Endothelial cell of umbilical vein (primary cell): ENCODE results near the gene ZNF688. TPM values are rescaled to one million over a fixed set of nuclear protein-coding genes. Genes with fewer than 3 reads are reported as not detected.
A peak's percentile ranks its signal among the peaks of the same experiment; 100 is the strongest.

Source experiments
- BruUV-seq: library from RNA; stranded (reverse); fragments of 400-500 nt; replicated peaks from 2 replicates; lab custom pipeline; 2021; lab: Mats Ljungman, UMichigan
- CTCF ChIA-PET: fragments of 300-600, 350-600 bp; sonication (Branson Sonifier 250); formaldehyde crosslinking; loops from one replicate; lab custom pipeline; 2021; ENCODE audit warnings: antibody characterized with exemption, inconsistent platforms; lab: Charles Lee
- POLR2A ChIA-PET: fragments of 300-600, 350-600 bp; sonication (Branson Sonifier 250); formaldehyde crosslinking; loops from one replicate; lab custom pipeline; 2021; ENCODE audit warnings: antibody characterized with exemption, inconsistent platforms; lab: Charles Lee
- DNase-seq: peaks from one replicate; pipeline ENCODE4 v3.0.0-alpha.2; 2011; ENCODE audit warnings: low read depth, low spot score
- FAIRE-seq: peaks from 2 replicates; lab custom pipeline; 2011; peaks lifted over from hg19 to GRCh38; lab: Jason Lieb, UNC
- H2AFZ ChIP-seq: 2 replicates; pipeline ENCODE4 v1.6.0; 2012; ENCODE audit warnings: low read depth, low read length, control low read depth, inconsistent platforms
- H3K27ac ChIP-seq: 2 replicates; pipeline ENCODE4 v1.5.1; 2011; ENCODE audit warnings: low read depth, mild to moderate bottlenecking, control low read depth, low read length, moderate library complexity; ENCODE audit not compliant: insufficient read depth
- H3K27me3 ChIP-seq, 2 experiments: 2 replicates each; pipeline versions ENCODE4 v1.6.0 to v1.6.1; 2011; ENCODE audit warnings: low read length in 2 of 2, mixed read lengths in 1 of 2; ENCODE audit not compliant: control insufficient read depth in 2 of 2, insufficient read depth in 2 of 2
- H3K36me3 ChIP-seq, 2 experiments: 2 replicates in 1 of 2; 3 replicates in 1 of 2; pipeline ENCODE4 v1.5.1; 2011; ENCODE audit warnings: low read length in 2 of 2, mild to moderate bottlenecking in 1 of 2, moderate library complexity in 1 of 2; ENCODE audit not compliant: control insufficient read depth in 2 of 2, insufficient read depth in 2 of 2; ENCODE audit errors: extremely low read depth in 1 of 2
- H3K4me1 ChIP-seq: 3 replicates; pipeline ENCODE4 v1.5.1; 2011; ENCODE audit warnings: mild to moderate bottlenecking, low read length; ENCODE audit not compliant: control insufficient read depth, insufficient read depth; ENCODE audit errors: extremely low read depth
- H3K4me2 ChIP-seq: 2 replicates; pipeline ENCODE4 v1.6.1; 2011; ENCODE audit warnings: low read length, control low read depth, mixed read lengths; ENCODE audit not compliant: insufficient read depth
- H3K4me3 ChIP-seq, 3 experiments: fragments of 200-600 bp in 1 of 3; sonication (generic), shearing (Covaris generic) in 1 of 3; replicated peaks in 1 of 3; 2 replicates each; pipeline ENCODE4 v1.5.1; 2011 to 2016; ENCODE audit warnings: control low read depth in 3 of 3, low read length in 3 of 3, mild to moderate bottlenecking in 2 of 3, inconsistent platforms in 1 of 3, low read depth in 1 of 3, moderate library complexity in 1 of 3; ENCODE audit not compliant: insufficient read depth in 1 of 3
- H3K79me2 ChIP-seq: 2 replicates; pipeline ENCODE4 v1.6.0; 2012; ENCODE audit warnings: low read length, inconsistent platforms; ENCODE audit not compliant: control insufficient read depth, insufficient read depth
- H3K9ac ChIP-seq: replicated peaks from 2 replicates; pipeline ENCODE3; 2011; ENCODE audit warnings: low read length, control low read depth; ENCODE audit not compliant: insufficient read depth; ENCODE audit errors: extremely low read depth
- H3K9me1 ChIP-seq: replicated peaks from 3 replicates; pipeline ENCODE4 v1.6.0; 2011; ENCODE audit warnings: mild to moderate bottlenecking, low read length; ENCODE audit not compliant: control insufficient read depth, insufficient read depth; ENCODE audit errors: extremely low read depth
- H3K9me3 ChIP-seq: replicated peaks from 2 replicates; pipeline ENCODE4 v1.5.1; 2012; ENCODE audit warnings: low read length, inconsistent platforms; ENCODE audit not compliant: control insufficient read depth, insufficient read depth
- H4K20me1 ChIP-seq: replicated peaks from 2 replicates; pipeline ENCODE3; 2011; ENCODE audit warnings: mild to moderate bottlenecking, low read length; ENCODE audit not compliant: control insufficient read depth, insufficient read depth; ENCODE audit errors: extremely low read depth
- CTCF ChIP-seq, 2 donors: IDR thresholded peaks; 1 replicate in 1 of 2; 2 replicates in 1 of 2; pipeline ENCODE4 v1.5.1; 2011; ENCODE audit warnings: low read length in 2 of 2, mild to moderate bottlenecking in 2 of 2, moderate library complexity in 2 of 2, control low read depth in 1 of 2, inconsistent platforms in 1 of 2, low read depth in 1 of 2; ENCODE audit not compliant: insufficient read depth in 1 of 2; ENCODE audit errors: extremely low read depth in 1 of 2
- EZH2 ChIP-seq: IDR thresholded peaks from 2 replicates; pipeline ENCODE4 v1.6.1; 2012; ENCODE audit warnings: borderline replicate concordance, low read depth, mild to moderate bottlenecking, moderate library complexity, low read length, inconsistent platforms; ENCODE audit not compliant: severe bottlenecking
- FOS ChIP-seq: IDR thresholded peaks from 2 replicates; pipeline ENCODE4 v1.6.1; 2011; ENCODE audit warnings: mild to moderate bottlenecking, low read length, moderate library complexity, borderline replicate concordance; ENCODE audit not compliant: insufficient read depth
- GATA2 ChIP-seq: IDR thresholded peaks from 2 replicates; pipeline ENCODE4 v1.7.0; 2011; ENCODE audit warnings: low read depth, mild to moderate bottlenecking, moderate library complexity, mixed read lengths, low read length; ENCODE audit not compliant: insufficient read length, insufficient read depth
- JUN ChIP-seq: IDR thresholded peaks from 2 replicates; pipeline ENCODE4 v1.6.1; 2011; ENCODE audit warnings: borderline replicate concordance, low read depth; ENCODE audit not compliant: insufficient read length, insufficient read depth
- MYC ChIP-seq: IDR thresholded peaks from one replicate; pipeline ENCODE4 v1.6.1; 2011; ENCODE audit warnings: mild to moderate bottlenecking, low read depth, low read length
- POLR2A ChIP-seq: IDR thresholded peaks from 2 replicates; pipeline ENCODE4 v1.6.1; 2012; ENCODE audit warnings: low read depth, mild to moderate bottlenecking, control low read depth, low read length
- POLR2AphosphoS5 ChIP-seq: IDR thresholded peaks from 2 replicates; pipeline ENCODE4 v1.6.1; 2012; ENCODE audit warnings: low read depth, mild to moderate bottlenecking, control low read depth, low read length, moderate library complexity; ENCODE audit not compliant: insufficient read depth
- dilution Hi-C: fragments of 300-500 bp; cut with MboI; formaldehyde crosslinking; loops from one replicate; pipeline ENCODE4 v1.15.0; 2019; ENCODE audit warnings: low sequenced_read_pairs; ENCODE audit not compliant: extremely low pct_ligation_motif_present
- intact Hi-C: fragments of 100-400 bp; cut with micrococcal nuclease; formaldehyde crosslinking; loops from one replicate; pipeline ENCODE4 v1.10.0; 2022
- polyA plus RNA-seq, 4 experiments: library from polyadenylated mRNA; depleted of rRNA in 3 of 4; stranded (reverse) in 3 of 4; unstranded in 1 of 4; fragments of >200 nt; gene quantifications; 2 replicates each; pipeline versions ENCODE4 v1.2.1 to v1.2.3, GENCODE V29; 2011 to 2012; ENCODE audit warnings: missing spikeins in 1 of 4
- total RNA-seq: library from RNA; stranded (reverse); gene quantifications from 2 replicates; pipeline ENCODE4 v1.2.3, GENCODE V29; 2021
- TF ChIP-seq, protein P1 (sequence below): IDR thresholded peaks from 2 replicates; pipeline ENCODE4 v1.6.1; 2011; ENCODE audit not compliant: insufficient read depth, insufficient read length

The ZNF688 gene
- total and polyA plus RNA-seq, 2 donors (not counting 3 experiments of a cell fraction or from before 2014, with no cell fraction given), result 5.4 to 10.9 TPM

GRCh38 chr16:30574678-30575077 lies 3.2 kb upstream of the ZNF688 start:
- DNase-seq, result no peak
- Histone ChIP-seq H3K4me3 (no peak overlapping the region), H3K79me2 (no peaks in the 10 kb centered on the region), H2AFZ (no peak overlapping the region), H3K27me3 (no peaks in the 10 kb centered on the region), H3K36me3 (peaks cover 0 to 2% of the 10 kb centered on the region in 2 experiments), H3K9me1 (no peaks in the 10 kb centered on the region), H3K9me3 (no peaks in the 10 kb centered on the region), H4K20me1 (no peaks in the 10 kb centered on the region), H3K27ac (no peak overlapping the region), H3K9ac (no peak overlapping the region), H3K4me2 (no peak overlapping the region), H3K4me1 (peaks cover 16% of the 10 kb centered on the region)
- TF ChIP-seq GATA2 (no peak), EZH2 (no peak), MYC (no peak), POLR2AphosphoS5 (no peak)
- ChIA-PET POLR2A (interaction anchor here (0.7 kb wide), 1 partner anchor 16 kb away, joined by 6 read pairs; no protein-coding TSS in a partner anchor), CTCF (no interaction called here)
- intact Hi-C loops (no loop called here), dilution Hi-C loops (no loop called here)
- no peak for FAIRE-seq
- BruUV-seq, result no TSS peak

- no peak for TF ChIP-seq POLR2A
- TF ChIP-seq POLR2AphosphoS5, result no peak
- no peak for TF ChIP-seq GATA2
- TF ChIP-seq MYC, result no peak
- TF ChIP-seq, protein P1, sequence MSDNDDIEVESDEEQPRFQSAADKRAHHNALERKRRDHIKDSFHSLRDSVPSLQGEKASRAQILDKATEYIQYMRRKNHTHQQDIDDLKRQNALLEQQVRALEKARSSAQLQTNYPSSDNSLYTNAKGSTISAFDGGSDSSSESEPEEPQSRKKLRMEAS, result no peak
- no peak for TF ChIP-seq JUN
- no peak for TF ChIP-seq CTCF (IDR thresholded peaks at IDR 0.05; ENCODE audit: extremely low read depth in 1 of 2, insufficient read depth in 1 of 2, low read depth in 1 of 2, low read length in 2 of 2)
- TF ChIP-seq EZH2, result no peak
- no peak for TF ChIP-seq FOS
- dilution Hi-C loops, result no loop called here
- ChIA-PET CTCF (interaction anchor here (1.0 to 2.4 kb wide), 5 partner anchors 13 to 200 kb away, joined by 3 to 11 read pairs (median 7); partner anchors contain the start of genes DCTPP1, TBC1D10B and ZNF764), POLR2A (interaction anchor here (1.3 kb wide), 1 partner anchor 12 kb away, joined by 3 read pairs; no protein-coding TSS in a partner anchor)
- H3K36me3 ChIP-seq, result no peaks in the 10 kb centered on the region
- peak overlapping the region; percentile 24 for H2AFZ ChIP-seq
- TSS peak; percentile 44 for BruUV-seq
- peaks cover 0 to 3% of the 10 kb centered on the region in 2 experiments for H3K27me3 ChIP-seq
- H3K4me3 ChIP-seq, result peak overlapping the region; percentile 31 to 77 (median 76)
- H3K27ac ChIP-seq, result peak overlapping the region; percentile 78
- peaks cover 16% of the 10 kb centered on the region for H3K4me1 ChIP-seq
- H3K4me2 ChIP-seq, result peak overlapping the region; percentile 75
- DNase-seq (peak; percentile 42), FAIRE-seq (peak; percentile 70)
- intact Hi-C loops, result loop anchor here (1.0 kb wide), 2 partner anchors 39 to 44 kb away; partner anchors contain the start of gene ZNF689
- no peaks in the 10 kb centered on the region for H3K79me2 ChIP-seq
- H3K9me1 ChIP-seq, result no peaks in the 10 kb centered on the region
- peak overlapping the region; percentile 83 for H3K9ac ChIP-seq
- H3K9me3 ChIP-seq, result no peaks in the 10 kb centered on the region
- no peaks in the 10 kb centered on the region for H4K20me1 ChIP-seq
These were observed 674 bp downstream of the ZNF688 start for GRCh38 chr16:30570636-30571444.
